Hindlimb muscle (tissue), 1 donor: ENCODE results near the gene ZSWIM6. TPM values are rescaled to one million over a fixed set of nuclear protein-coding genes. Genes with fewer than 3 reads are reported as not detected.
"Not testable (repeated sequence)": the region's sequence is repeated elsewhere in the genome, so short reads cannot be mapped to it uniquely, and the experiment has no call there.

Experiments
- DNase-seq: peaks from one replicate; pipeline ENCODE4 v3.0.0-alpha.2; 2013
- polyA plus RNA-seq: library from polyadenylated mRNA; unstranded; fragments of 120-200 nt; gene quantifications from one replicate; pipeline ENCODE4 v1.2.1, GENCODE V29; 2013; ENCODE audit not compliant: insufficient read length

Gene ZSWIM6
- polyA plus RNA-seq, 1 donor, result 8.8 TPM

- DNase-seq, result peak; percentile 98
These were observed 76.6 kb downstream of the ZSWIM6 start for GRCh38 chr5:61408476-61409168.

GRCh38 chr5:61409568-61409967, 77.5 kb downstream of the ZSWIM6 start:
- no peak for DNase-seq

GRCh38 chr5:61410811-61411210, 78.8 kb downstream of the ZSWIM6 start:
- DNase-seq, result no peak

GRCh38 chr5:61412361-61412760, 80.3 kb downstream of the ZSWIM6 start:
- no peak for DNase-seq

GRCh38 chr5:61413205-61413604, 81.1 kb downstream of the ZSWIM6 start:
- DNase-seq, result not testable (repeated sequence)

GRCh38 chr5:61414806-61415205, 82.7 kb downstream of the ZSWIM6 start:
- no peak for DNase-seq

GRCh38 chr5:61416010-61416409, 84.0 kb downstream of the ZSWIM6 start:
- DNase-seq, result no peak

GRCh38 chr5:61416420-61416819, 84.4 kb downstream of the ZSWIM6 start:
- DNase-seq, result no peak

- DNase-seq, result no peak
These were observed 85.3 kb downstream of the ZSWIM6 start for GRCh38 chr5:61417340-61417739.

GRCh38 chr5:61417851-61418250, 85.8 kb downstream of the ZSWIM6 start:
- DNase-seq, result no peak

- no peak for DNase-seq
These were observed 87.0 kb downstream of the ZSWIM6 start for GRCh38 chr5:61419106-61419505.

GRCh38 chr5:61420016-61420415, 88.0 kb downstream of the ZSWIM6 start:
- DNase-seq, result no peak

GRCh38 chr5:61421262-61421661, 89.2 kb downstream of the ZSWIM6 start:
- not testable (repeated sequence) for DNase-seq

- no peak for DNase-seq
These were observed 91.6 kb downstream of the ZSWIM6 start for GRCh38 chr5:61423487-61424145.

- no peak for DNase-seq
These were observed 93.9 kb downstream of the ZSWIM6 start for GRCh38 chr5:61425918-61426317.

GRCh38 chr5:61429906-61430305, 97.8 kb downstream of the ZSWIM6 start:
- no peak for DNase-seq

GRCh38 chr5:61431923-61432620, 100.0 kb downstream of the ZSWIM6 start:
- no peak for DNase-seq

- DNase-seq, result no peak
These were observed 103.3 kb downstream of the ZSWIM6 start for GRCh38 chr5:61435368-61435767.

GRCh38 chr5:61438298-61438970, 106.4 kb downstream of the ZSWIM6 start:
- DNase-seq, result no peak

- no peak for DNase-seq
These were observed 108.0 kb downstream of the ZSWIM6 start for GRCh38 chr5:61440086-61440485.

- DNase-seq, result no peak
These were observed 108.5 kb downstream of the ZSWIM6 start for GRCh38 chr5:61440596-61440995.

- no peak for DNase-seq
These were observed 109.7 kb downstream of the ZSWIM6 start for GRCh38 chr5:61441742-61442141.
